DOHH2 (cell line): ENCODE data around the gene MRC1.

ENCODE experiments used
- H3F3A ChIP-seq: fragments of 200-600 bp; sonication (generic), shearing (Covaris generic); 2 replicates; pipeline ENCODE4 v1.6.0; 2016; ENCODE audit warnings: antibody characterized with exemption, mild to moderate bottlenecking; ENCODE audit not compliant: control insufficient read depth, insufficient read depth
- H3K27ac ChIP-seq: fragments of 200-600 bp; sonication (generic); 2 replicates; pipeline ENCODE4 v1.5.1; 2014; ENCODE audit warnings: low read depth, mild to moderate bottlenecking, low read length, moderate library complexity
- H3K27me3 ChIP-seq: fragments of 200-600 bp; sonication (generic); 2 replicates; pipeline ENCODE4 v1.6.1; 2014; ENCODE audit warnings: mild to moderate bottlenecking, low read length, mixed read lengths; ENCODE audit not compliant: control insufficient read depth
- H3K36me3 ChIP-seq: fragments of 200-600 bp; sonication (generic); 2 replicates; pipeline ENCODE4 v1.6.1; 2014; ENCODE audit warnings: mild to moderate bottlenecking, low read length, moderate library complexity, mixed read lengths; ENCODE audit not compliant: control insufficient read depth
- H3K4me1 ChIP-seq: fragments of 200-600 bp; sonication (generic); 2 replicates; pipeline ENCODE4 v1.6.1; 2014; ENCODE audit warnings: mild to moderate bottlenecking, low read length, mixed read lengths; ENCODE audit not compliant: control insufficient read depth
- H3K4me2 ChIP-seq: fragments of 200-600 bp; sonication (generic); 2 replicates; pipeline ENCODE4 v1.6.0; 2014; ENCODE audit warnings: mild to moderate bottlenecking, low read length, moderate library complexity
- H3K4me3 ChIP-seq: fragments of 200-600 bp; sonication (generic); 2 replicates; pipeline ENCODE4 v1.5.1; 2014; ENCODE audit warnings: mild to moderate bottlenecking, low read length, mixed read lengths
- H3K79me2 ChIP-seq: fragments of 200-600 bp; sonication (generic); 2 replicates; pipeline ENCODE4 v1.6.1; 2014; ENCODE audit warnings: mild to moderate bottlenecking, low read length, mixed read lengths; ENCODE audit not compliant: control insufficient read depth
- H3K9me2 ChIP-seq: fragments of 200-600 bp; sonication (generic); replicated peaks from 2 replicates; pipeline ENCODE4 v1.6.1; 2014; ENCODE audit warnings: mild to moderate bottlenecking, low read length, mixed read lengths; ENCODE audit not compliant: control insufficient read depth
- H3K9me3 ChIP-seq: fragments of 200-600 bp; sonication (generic); 2 replicates; pipeline ENCODE4 v1.6.1; 2014; ENCODE audit warnings: antibody characterized with exemption, low read length, mixed read lengths; ENCODE audit not compliant: control insufficient read depth, insufficient read depth
- H4K20me1 ChIP-seq: fragments of 200-600 bp; sonication (generic); 2 replicates; pipeline ENCODE4 v1.6.0; 2014; ENCODE audit warnings: low read depth, mild to moderate bottlenecking, antibody characterized with exemption, low read length, moderate library complexity; ENCODE audit not compliant: control insufficient read depth, insufficient read depth
- CTCF ChIP-seq: fragments of 200-600 bp; sonication (generic); IDR thresholded peaks from one replicate; pipeline ENCODE4 v1.5.1; 2014; ENCODE audit warnings: antibody characterized with exemption, mild to moderate bottlenecking, low read depth, low read length; ENCODE audit not compliant: poor library complexity, severe bottlenecking
- EZH2phosphoT487 ChIP-seq: fragments of 200-600 bp; sonication (generic); IDR thresholded peaks from 2 replicates; pipeline ENCODE4 v1.6.1; 2017; ENCODE audit warnings: borderline replicate concordance, mild to moderate bottlenecking, antibody characterized with exemption, low read length, moderate library complexity, mixed read lengths

MRC1 gene

GRCh38 chr10:17913604-17914003 is 104.5 kb downstream of the MRC1 start:
- Histone ChIP-seq H3K4me2 (no peak overlapping the region), H3K4me1 (peaks cover 25% of the 10 kb centered on the region), H3K9me2 (no peaks in the 10 kb centered on the region), H3K36me3 (peaks cover 4% of the 10 kb centered on the region; the same call in 1 of the 2 replicates), H3K27ac (no peak overlapping the region), H3K9me3 (peaks cover 9% of the 10 kb centered on the region), H3K79me2 (no peaks in the 10 kb centered on the region), H4K20me1 (no peaks in the 10 kb centered on the region), H3F3A (no peaks in the 10 kb centered on the region), H3K27me3 (no peaks in the 10 kb centered on the region), H3K4me3 (no peak overlapping the region)
- TF ChIP-seq CTCF (no peak), EZH2phosphoT487 (no peak)

- H3K27me3 ChIP-seq: no peaks in the 10 kb centered on the region
- TF ChIP-seq CTCF (no peak), EZH2phosphoT487 (no peak)
These were observed 105.3 kb downstream of the MRC1 start for GRCh38 chr10:17914169-17915045.

GRCh38 chr10:17915181-17915580 is 106.0 kb downstream of the MRC1 start:
- peaks cover 22% of the 10 kb centered on the region for H3K4me1 ChIP-seq

More at GRCh38 chr10:17914169-17915045, 105.3 kb downstream of the MRC1 start:
- no peaks in the 10 kb centered on the region for H3K79me2 ChIP-seq
- peaks cover 10% of the 10 kb centered on the region for H3K9me3 ChIP-seq
- no peaks in the 10 kb centered on the region for H3F3A ChIP-seq
- peaks cover 25% of the 10 kb centered on the region for H3K4me1 ChIP-seq
- no peak overlapping the region for H3K4me3 ChIP-seq
- peaks cover 4% of the 10 kb centered on the region; the same call in 1 of the 2 replicates for H3K36me3 ChIP-seq
- H4K20me1 ChIP-seq: no peaks in the 10 kb centered on the region
- H3K4me2 ChIP-seq: no peak overlapping the region
- H3K9me2 ChIP-seq: no peaks in the 10 kb centered on the region
- no peak overlapping the region for H3K27ac ChIP-seq

More at GRCh38 chr10:17915181-17915580, 106.0 kb downstream of the MRC1 start:
- H3K9me3 ChIP-seq: peaks cover 14% of the 10 kb centered on the region
- TF ChIP-seq EZH2phosphoT487 (no peak), CTCF (no peak)
- H3K27me3 ChIP-seq: no peaks in the 10 kb centered on the region
- no peak overlapping the region for H3K4me2 ChIP-seq
- H3K79me2 ChIP-seq: no peaks in the 10 kb centered on the region
- no peaks in the 10 kb centered on the region for H4K20me1 ChIP-seq
- no peak overlapping the region for H3K27ac ChIP-seq
- peaks cover 4% of the 10 kb centered on the region; the same call in 1 of the 2 replicates for H3K36me3 ChIP-seq
- H3K9me2 ChIP-seq: no peaks in the 10 kb centered on the region
- no peaks in the 10 kb centered on the region for H3F3A ChIP-seq
- H3K4me3 ChIP-seq: no peak overlapping the region
